GM08714 (cell line): ENCODE data around the gene TMEM54.
"Not testable (repeated sequence)": the region's sequence is repeated elsewhere in the genome, so short reads cannot be mapped to it uniquely, and the experiment has no call there.

ENCODE experiments used
- H3K4me3 ChIP-seq: fragments of 200-500 bp; sonication (Bioruptor generic); 2 replicates; pipeline ENCODE4 v1.5.1; 2014; ENCODE audit warnings: mild to moderate bottlenecking, low read length, inconsistent platforms
- ZNF274 ChIP-seq: IDR thresholded peaks from 2 replicates; pipeline ENCODE4 v1.6.1; 2012; ENCODE audit warnings: mild to moderate bottlenecking, low read depth, low read length

The TMEM54 gene

GRCh38 chr1:32927441-32927840, 26.3 kb upstream of the TMEM54 start:
- no peak for TF ChIP-seq ZNF274
- H3K4me3 ChIP-seq: no peak overlapping the region

- TF ChIP-seq ZNF274: no peak
- no peak overlapping the region for H3K4me3 ChIP-seq
Measured at GRCh38 chr1:32926562-32926961, 25.4 kb upstream of the TMEM54 start.

- no peak overlapping the region for H3K4me3 ChIP-seq
- no peak for TF ChIP-seq ZNF274
Measured at GRCh38 chr1:32925403-32926162, 24.4 kb upstream of the TMEM54 start.

- no peak for TF ChIP-seq ZNF274
- H3K4me3 ChIP-seq: no peak overlapping the region
Measured at GRCh38 chr1:32924881-32925344, 23.7 kb upstream of the TMEM54 start.

GRCh38 chr1:32920833-32921232, 19.6 kb upstream of the TMEM54 start:
- no peak for TF ChIP-seq ZNF274
- H3K4me3 ChIP-seq: no peak overlapping the region

GRCh38 chr1:32919811-32920733, 18.9 kb upstream of the TMEM54 start:
- no peak for TF ChIP-seq ZNF274

GRCh38 chr1:32918179-32918578, 17.0 kb upstream of the TMEM54 start:
- no peak for TF ChIP-seq ZNF274
- H3K4me3 ChIP-seq: no peak overlapping the region

More at GRCh38 chr1:32919811-32920733, 18.9 kb upstream of the TMEM54 start:
- H3K4me3 ChIP-seq: no peak overlapping the region

GRCh38 chr1:32917521-32917920, 16.3 kb upstream of the TMEM54 start:
- no peak for TF ChIP-seq ZNF274
- H3K4me3 ChIP-seq: no peak overlapping the region

- no peak overlapping the region for H3K4me3 ChIP-seq
- TF ChIP-seq ZNF274: no peak
Measured at GRCh38 chr1:32915766-32916706, 14.8 kb upstream of the TMEM54 start.

GRCh38 chr1:32910319-32910718, 9.1 kb upstream of the TMEM54 start:
- no peak for TF ChIP-seq ZNF274
- no peak overlapping the region for H3K4me3 ChIP-seq

- TF ChIP-seq ZNF274: no peak
- H3K4me3 ChIP-seq: no peak overlapping the region
Measured at GRCh38 chr1:32907435-32907834, 6.2 kb upstream of the TMEM54 start.

GRCh38 chr1:32906654-32907053, 5.5 kb upstream of the TMEM54 start:
- H3K4me3 ChIP-seq: no peak overlapping the region
- no peak for TF ChIP-seq ZNF274

GRCh38 chr1:32905588-32905987, 4.4 kb upstream of the TMEM54 start:
- not testable (repeated sequence) for H3K4me3 ChIP-seq

- TF ChIP-seq ZNF274: no peak
- no peak overlapping the region for H3K4me3 ChIP-seq
Measured at GRCh38 chr1:32904797-32905196, 3.6 kb upstream of the TMEM54 start.
